Esophagus muscularis mucosa (tissue), 4 donors: Measurements from ENCODE around the gene FJX1.

Source experiments
- EP300 ChIP-seq: sonication (generic); formaldehyde crosslinking; IDR thresholded peaks from one replicate; pipeline ENCODE4 v1.6.1; 2017; ENCODE audit warnings: antibody characterized with exemption
- POLR2A ChIP-seq: fragments of 450-650 bp; IDR thresholded peaks from one replicate; pipeline ENCODE4 v1.6.1; 2017; ENCODE audit warnings: antibody characterized with exemption, moderate library complexity, mild to moderate bottlenecking, low read depth
- POLR2AphosphoS5 ChIP-seq, 2 donors: sonication (generic); formaldehyde crosslinking; IDR thresholded peaks; one replicate each; pipeline ENCODE4 v1.6.1; 2017; ENCODE audit warnings: antibody characterized with exemption in 2 of 2
- TF ChIP-seq, protein P1 (sequence below), 3 experiments: fragments of 200-600 bp in 2 of 3; fragments of 450-650 bp in 1 of 3; sonication (generic) in 2 of 3; IDR thresholded peaks; one replicate each; pipeline ENCODE4 v1.5.1; 2017 to 2019; ENCODE audit warnings: antibody characterized with exemption in 3 of 3, mild to moderate bottlenecking in 2 of 3, moderate library complexity in 1 of 3

DNA sequence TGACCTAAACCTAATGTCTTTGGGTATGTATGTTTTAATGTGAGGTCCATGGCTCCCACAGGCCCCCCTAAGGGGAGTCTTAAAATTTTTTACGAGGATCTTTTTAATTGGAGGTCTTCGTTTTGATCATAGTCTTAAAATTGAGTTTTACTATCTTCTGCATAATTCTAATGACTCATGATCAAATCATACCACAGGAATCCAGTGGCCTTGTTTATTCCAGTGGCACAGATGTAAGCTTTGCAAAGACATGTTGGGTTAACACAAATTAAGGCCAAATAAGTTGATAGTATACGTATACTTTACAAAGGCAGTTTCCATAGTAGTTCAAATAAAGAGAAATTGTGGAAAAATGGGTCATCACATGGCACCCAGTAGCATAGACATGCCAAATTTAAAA is 33.9 kb upstream of the FJX1 start:
- TF ChIP-seq POLR2AphosphoS5 (IDR thresholded peaks at IDR 0.05) (no peak), EP300 (no peak), POLR2A (no peak)
- TF ChIP-seq, protein P1, sequence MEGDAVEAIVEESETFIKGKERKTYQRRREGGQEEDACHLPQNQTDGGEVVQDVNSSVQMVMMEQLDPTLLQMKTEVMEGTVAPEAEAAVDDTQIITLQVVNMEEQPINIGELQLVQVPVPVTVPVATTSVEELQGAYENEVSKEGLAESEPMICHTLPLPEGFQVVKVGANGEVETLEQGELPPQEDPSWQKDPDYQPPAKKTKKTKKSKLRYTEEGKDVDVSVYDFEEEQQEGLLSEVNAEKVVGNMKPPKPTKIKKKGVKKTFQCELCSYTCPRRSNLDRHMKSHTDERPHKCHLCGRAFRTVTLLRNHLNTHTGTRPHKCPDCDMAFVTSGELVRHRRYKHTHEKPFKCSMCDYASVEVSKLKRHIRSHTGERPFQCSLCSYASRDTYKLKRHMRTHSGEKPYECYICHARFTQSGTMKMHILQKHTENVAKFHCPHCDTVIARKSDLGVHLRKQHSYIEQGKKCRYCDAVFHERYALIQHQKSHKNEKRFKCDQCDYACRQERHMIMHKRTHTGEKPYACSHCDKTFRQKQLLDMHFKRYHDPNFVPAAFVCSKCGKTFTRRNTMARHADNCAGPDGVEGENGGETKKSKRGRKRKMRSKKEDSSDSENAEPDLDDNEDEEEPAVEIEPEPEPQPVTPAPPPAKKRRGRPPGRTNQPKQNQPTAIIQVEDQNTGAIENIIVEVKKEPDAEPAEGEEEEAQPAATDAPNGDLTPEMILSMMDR (IDR thresholded peaks at IDR 0.05): no peak
